Neural cell (in vitro differentiated cells): ENCODE results near the gene IL17RB. TPM values are rescaled to one million over a fixed set of nuclear protein-coding genes. Genes with fewer than 3 reads are reported as not detected.

Experiments used
- H2AFZ ChIP-seq: fragments of 200-600, 300-800 bp; sonication (generic), shearing (Covaris generic); 2 replicates; pipeline ENCODE4 v1.6.0; 2014; ENCODE audit warnings: low read depth, mild to moderate bottlenecking, antibody characterized with exemption, low read length, moderate library complexity
- H3F3A ChIP-seq: fragments of 200-600 bp; shearing (Covaris generic); 2 replicates; pipeline ENCODE4 v1.6.1; 2016; ENCODE audit warnings: mild to moderate bottlenecking, moderate library complexity, mixed read lengths, antibody characterized with exemption, low read length; ENCODE audit not compliant: insufficient read depth, poor library complexity, severe bottlenecking
- H3K27ac ChIP-seq: fragments of 200-600, 300-800 bp; sonication (generic), shearing (Covaris generic); 2 replicates; pipeline ENCODE4 v1.5.1; 2014; ENCODE audit warnings: mild to moderate bottlenecking, low read length, moderate library complexity
- H3K27me3 ChIP-seq: fragments of 300-800, 200-600 bp; sonication (generic), shearing (Covaris generic); 2 replicates; pipeline ENCODE4 v1.6.0; 2014; ENCODE audit warnings: mild to moderate bottlenecking, low read depth, low read length, moderate library complexity; ENCODE audit not compliant: insufficient read depth
- H3K36me3 ChIP-seq: fragments of 300-800, 200-600 bp; sonication (generic), shearing (Covaris generic); 2 replicates; pipeline ENCODE4 v1.5.1; 2014; ENCODE audit warnings: mild to moderate bottlenecking, antibody characterized with exemption, low read length, moderate library complexity; ENCODE audit not compliant: insufficient read depth
- H3K4me2 ChIP-seq: fragments of 300-800, 200-600 bp; sonication (generic), shearing (Covaris generic); 2 replicates; pipeline ENCODE4 v1.6.0; 2014; ENCODE audit warnings: mild to moderate bottlenecking, low read length
- H3K4me3 ChIP-seq: fragments of 300-800, 200-600 bp; sonication (generic), shearing (Covaris generic); 2 replicates; pipeline ENCODE4 v1.5.1; 2014; ENCODE audit warnings: mild to moderate bottlenecking, low read length, moderate library complexity
- H3K79me2 ChIP-seq: fragments of 200-600 bp; shearing (Covaris generic); replicated peaks from 2 replicates; pipeline ENCODE4 v1.6.0; 2014; ENCODE audit warnings: mild to moderate bottlenecking, low read length, moderate library complexity; ENCODE audit not compliant: insufficient read depth
- H3K9ac ChIP-seq: fragments of 300-800, 200-600 bp; sonication (generic), shearing (Covaris generic); 2 replicates; pipeline ENCODE4 v1.6.1; 2016; ENCODE audit warnings: mild to moderate bottlenecking, low read length, mixed read lengths
- H3K9me2 ChIP-seq: fragments of 200-600 bp; shearing (Covaris generic); 2 replicates; pipeline ENCODE4 v1.6.1; 2016; ENCODE audit warnings: mild to moderate bottlenecking, low read length, mixed read lengths; ENCODE audit not compliant: insufficient read depth
- H3K9me3 ChIP-seq: fragments of 200-600, 300-800 bp; sonication (generic), shearing (Covaris generic); 2 replicates; pipeline ENCODE4 v1.6.1; 2016; ENCODE audit warnings: mild to moderate bottlenecking, mixed run types, low read length, moderate library complexity, mixed read lengths
- H4K20me1 ChIP-seq: fragments of 200-600 bp; shearing (Covaris generic); 2 replicates; pipeline ENCODE4 v1.6.1; 2016; ENCODE audit warnings: mild to moderate bottlenecking, mixed run types; ENCODE audit not compliant: insufficient read depth
- CTCF ChIP-seq: fragments of 450-650 bp; IDR thresholded peaks from 2 replicates; pipeline ENCODE4 v1.5.1; 2014; ENCODE audit warnings: antibody characterized with exemption, mild to moderate bottlenecking, moderate library complexity; ENCODE audit not compliant: poor library complexity, severe bottlenecking
- EP300 ChIP-seq: fragments of 450-650 bp; conservative IDR thresholded peaks from 2 replicates; pipeline ENCODE4 v1.6.1; 2014; ENCODE audit warnings: antibody characterized with exemption, mild to moderate bottlenecking, moderate library complexity; ENCODE audit not compliant: poor library complexity, severe bottlenecking
- EZH2 ChIP-seq: fragments of 200-600, 300-800 bp; shearing (Covaris generic), sonication (generic); IDR thresholded peaks from 2 replicates; pipeline ENCODE4 v1.6.1; 2014; ENCODE audit warnings: antibody characterized with exemption, low read length, borderline replicate concordance, mild to moderate bottlenecking; ENCODE audit not compliant: insufficient read depth, poor library complexity, severe bottlenecking
- MXI1 ChIP-seq: fragments of 450-650 bp; conservative IDR thresholded peaks from 2 replicates; pipeline ENCODE4 v1.6.1; 2014; ENCODE audit warnings: antibody characterized with exemption, mild to moderate bottlenecking; ENCODE audit not compliant: poor library complexity, severe bottlenecking
- POLR2AphosphoS5 ChIP-seq: IDR thresholded peaks from 2 replicates; pipeline ENCODE4 v1.6.1; 2012
- RAD21 ChIP-seq: fragments of 450-650 bp; conservative IDR thresholded peaks from 2 replicates; pipeline ENCODE4 v1.6.1; 2014; ENCODE audit warnings: antibody characterized with exemption, mild to moderate bottlenecking, moderate library complexity
- REST ChIP-seq: IDR thresholded peaks from 2 replicates; pipeline ENCODE4 v1.6.1; 2012; ENCODE audit warnings: borderline replicate concordance
- SMC3 ChIP-seq: fragments of 450-650 bp; conservative IDR thresholded peaks from 2 replicates; pipeline ENCODE4 v1.6.1; 2014; ENCODE audit warnings: antibody characterized with exemption, mild to moderate bottlenecking, moderate library complexity; ENCODE audit not compliant: poor library complexity
- TAF1 ChIP-seq: IDR thresholded peaks from 2 replicates; pipeline ENCODE4 v1.6.1; 2012; ENCODE audit warnings: low read depth
- polyA plus RNA-seq: library from polyadenylated mRNA; depleted of rRNA; stranded (reverse); fragments of >200 nt; gene quantifications from 2 replicates; pipeline ENCODE4 v1.2.3, GENCODE V29; 2014

IL17RB gene
- polyA plus RNA-seq, 1 donor from 2014 or later = 0.83 TPM

GRCh38 chr3:53842436-53843194 lies 3.8 kb upstream of the IL17RB start:
- no peak overlapping the region for H3K4me2 ChIP-seq
- H3K9me2 ChIP-seq = no peaks in the 10 kb centered on the region
- H3F3A ChIP-seq = no peaks in the 10 kb centered on the region
- H4K20me1 ChIP-seq = no peaks in the 10 kb centered on the region
- no peak overlapping the region for H3K4me3 ChIP-seq
- H3K36me3 ChIP-seq = no peaks in the 10 kb centered on the region
- no peak overlapping the region for H2AFZ ChIP-seq
- TF ChIP-seq MXI1 (no peak), EP300 (no peak), POLR2AphosphoS5 (no peak), REST (no peak), EZH2 (no peak), RAD21 (no peak), TAF1 (no peak), CTCF (no peak), SMC3 (no peak)
- H3K9me3 ChIP-seq = no peaks in the 10 kb centered on the region
- H3K27me3 ChIP-seq = peaks cover 34% of the 10 kb centered on the region
- no peak overlapping the region for H3K9ac ChIP-seq
- no peaks in the 10 kb centered on the region for H3K79me2 ChIP-seq
- no peak overlapping the region for H3K27ac ChIP-seq

- H3K79me2 ChIP-seq = no peaks in the 10 kb centered on the region
- no peak for TF ChIP-seq TAF1
- no peak for TF ChIP-seq SMC3
- TF ChIP-seq MXI1 = no peak
- no peak for TF ChIP-seq CTCF
- no peak for TF ChIP-seq RAD21
- no peak for TF ChIP-seq EZH2
- no peak for TF ChIP-seq EP300
- TF ChIP-seq POLR2AphosphoS5 = no peak
- TF ChIP-seq REST = no peak
Observed at GRCh38 chr3:53843195-53844177, 2.9 kb upstream of the IL17RB start.

More at GRCh38 chr3:53843195-53844177, 2.9 kb upstream of the IL17RB start:
- Histone ChIP-seq H3K27ac (no peak overlapping the region), H3K4me2 (no peak overlapping the region), H3K9ac (no peak overlapping the region), H4K20me1 (no peaks in the 10 kb centered on the region), H3K9me3 (no peaks in the 10 kb centered on the region), H3F3A (no peaks in the 10 kb centered on the region), H3K36me3 (no peaks in the 10 kb centered on the region), H3K9me2 (no peaks in the 10 kb centered on the region), H2AFZ (no peak overlapping the region), H3K27me3 (peaks cover 34% of the 10 kb centered on the region), H3K4me3 (no peak overlapping the region)
